AG04449 (cell line): ENCODE measurements around the gene NDUFAF7.

Experiments
- CTCF ChIA-PET: fragments of 350-600 bp; formaldehyde crosslinking; extraction: SDS; loops from one replicate; lab custom pipeline; 2021; ENCODE audit warnings: antibody characterized with exemption; lab: Yijun Ruan, JAX
- POLR2A ChIA-PET: fragments of 400-600, 350-600 bp; formaldehyde crosslinking; extraction: SDS; loops from one replicate; lab custom pipeline; 2020; ENCODE audit warnings: antibody characterized with exemption, inconsistent platforms; lab: Yijun Ruan, JAX
- DNase-seq: peaks from one replicate; pipeline ENCODE4 v3.0.0-alpha.2; 2010; ENCODE audit warnings: low read depth, low spot score
- H3K4me3 ChIP-seq: 2 replicates; pipeline ENCODE4 v1.5.1; 2011; ENCODE audit warnings: low read depth, mild to moderate bottlenecking, control low read depth, low read length
- TF ChIP-seq, protein P1 (sequence below): IDR thresholded peaks from one replicate; pipeline ENCODE4 v1.5.1; 2011; ENCODE audit warnings: mild to moderate bottlenecking, moderate library complexity, low read length, control low read depth, inconsistent platforms; ENCODE audit not compliant: insufficient read depth; ENCODE audit errors: missing control alignments

Gene NDUFAF7

DNA sequence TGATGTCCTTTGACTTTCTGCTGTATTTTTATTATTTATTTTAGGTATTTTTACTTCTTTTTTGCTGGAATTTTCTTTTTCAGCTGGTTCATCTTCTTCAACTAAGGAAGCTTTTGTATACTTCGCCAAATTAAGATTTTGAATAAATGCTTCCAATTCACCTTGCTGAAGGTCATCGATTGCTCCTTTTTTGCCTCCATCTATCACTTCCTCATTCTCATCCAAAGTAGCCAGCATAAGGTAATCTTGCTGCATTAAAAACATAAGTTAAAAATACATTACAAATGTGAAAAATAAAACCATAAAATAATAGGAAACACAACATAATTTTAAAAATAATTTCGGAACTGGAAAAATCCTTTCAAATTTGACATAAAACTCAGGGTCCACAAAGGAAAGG, 2.7 kb upstream of the NDUFAF7 start:
- ChIA-PET CTCF (no interaction called here), POLR2A (no interaction called here)
- H3K4me3 ChIP-seq = no peak overlapping the region
- DNase-seq = no peak
- TF ChIP-seq, protein P1, sequence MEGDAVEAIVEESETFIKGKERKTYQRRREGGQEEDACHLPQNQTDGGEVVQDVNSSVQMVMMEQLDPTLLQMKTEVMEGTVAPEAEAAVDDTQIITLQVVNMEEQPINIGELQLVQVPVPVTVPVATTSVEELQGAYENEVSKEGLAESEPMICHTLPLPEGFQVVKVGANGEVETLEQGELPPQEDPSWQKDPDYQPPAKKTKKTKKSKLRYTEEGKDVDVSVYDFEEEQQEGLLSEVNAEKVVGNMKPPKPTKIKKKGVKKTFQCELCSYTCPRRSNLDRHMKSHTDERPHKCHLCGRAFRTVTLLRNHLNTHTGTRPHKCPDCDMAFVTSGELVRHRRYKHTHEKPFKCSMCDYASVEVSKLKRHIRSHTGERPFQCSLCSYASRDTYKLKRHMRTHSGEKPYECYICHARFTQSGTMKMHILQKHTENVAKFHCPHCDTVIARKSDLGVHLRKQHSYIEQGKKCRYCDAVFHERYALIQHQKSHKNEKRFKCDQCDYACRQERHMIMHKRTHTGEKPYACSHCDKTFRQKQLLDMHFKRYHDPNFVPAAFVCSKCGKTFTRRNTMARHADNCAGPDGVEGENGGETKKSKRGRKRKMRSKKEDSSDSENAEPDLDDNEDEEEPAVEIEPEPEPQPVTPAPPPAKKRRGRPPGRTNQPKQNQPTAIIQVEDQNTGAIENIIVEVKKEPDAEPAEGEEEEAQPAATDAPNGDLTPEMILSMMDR = no peak

- ChIA-PET CTCF (no interaction called here), POLR2A (no interaction called here)
- TF ChIP-seq, protein P1 = no peak
- no peak for DNase-seq
- peak overlapping the region; percentile 93 for H3K4me3 ChIP-seq
These were observed 877 bp upstream of the NDUFAF7 start for GRCh38 chr2:37230581-37230980.

DNA sequence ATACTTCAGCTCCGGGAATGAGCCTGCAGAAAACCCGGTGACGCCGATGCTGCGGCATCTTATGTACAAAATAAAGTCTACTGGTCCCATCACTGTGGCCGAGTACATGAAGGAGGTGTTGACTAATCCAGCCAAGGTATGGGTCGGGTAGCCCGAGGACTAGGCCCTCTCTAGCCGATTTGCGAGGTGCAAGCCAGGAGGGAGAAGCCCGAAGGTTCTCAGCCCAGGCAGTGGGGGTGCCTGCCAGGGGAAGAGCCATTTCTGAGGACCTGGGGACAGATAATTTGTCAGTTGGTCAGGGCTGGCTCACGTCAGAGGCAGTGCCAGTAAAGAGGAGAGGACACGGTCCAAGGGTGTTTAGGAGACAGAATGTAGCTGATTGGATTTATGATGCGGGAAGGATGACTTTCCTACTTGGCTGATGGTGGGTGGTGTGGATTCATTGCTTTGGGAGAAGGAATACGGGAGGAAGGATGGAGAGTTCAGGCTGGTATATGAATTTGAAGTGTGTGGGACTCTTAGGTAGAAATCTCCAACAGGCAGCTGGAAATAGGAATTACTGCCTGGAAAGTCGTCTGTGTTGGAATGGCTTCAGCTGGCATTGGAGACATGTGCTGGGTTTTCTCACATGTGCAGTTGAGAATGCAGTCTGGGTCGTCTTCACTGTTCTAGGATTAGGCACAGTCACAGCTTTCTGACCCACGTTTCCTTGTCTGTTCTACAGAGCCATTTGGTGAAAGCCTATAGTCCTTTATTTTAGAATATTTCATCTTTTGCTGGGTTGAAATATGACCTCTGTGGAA, 874 bp downstream of the NDUFAF7 start:
- ChIA-PET POLR2A (interaction anchor here (0.8 to 1.0 kb wide), 2 partner anchors 35 kb away, joined by 3 to 4 read pairs; no protein-coding TSS in a partner anchor), CTCF (interaction anchor here (1.0 to 3.2 kb wide), 3 partner anchors 10 to 64 kb away, joined by 3 to 20 read pairs (median 5); no protein-coding TSS in a partner anchor)
- no peak for DNase-seq
- peak overlapping the region; percentile 93 for H3K4me3 ChIP-seq
- TF ChIP-seq, protein P1 = no peak

- DNase-seq = no peak
- TF ChIP-seq, protein P1 = no peak
- ChIA-PET CTCF (interaction anchor here (1.7 kb wide), 1 partner anchor 11 kb away, joined by 5 read pairs; no protein-coding TSS in a partner anchor), POLR2A (no interaction called here)
- H3K4me3 ChIP-seq = no peak overlapping the region
These were observed 12.0 kb downstream of the NDUFAF7 start for GRCh38 chr2:37243435-37243834.

DNA sequence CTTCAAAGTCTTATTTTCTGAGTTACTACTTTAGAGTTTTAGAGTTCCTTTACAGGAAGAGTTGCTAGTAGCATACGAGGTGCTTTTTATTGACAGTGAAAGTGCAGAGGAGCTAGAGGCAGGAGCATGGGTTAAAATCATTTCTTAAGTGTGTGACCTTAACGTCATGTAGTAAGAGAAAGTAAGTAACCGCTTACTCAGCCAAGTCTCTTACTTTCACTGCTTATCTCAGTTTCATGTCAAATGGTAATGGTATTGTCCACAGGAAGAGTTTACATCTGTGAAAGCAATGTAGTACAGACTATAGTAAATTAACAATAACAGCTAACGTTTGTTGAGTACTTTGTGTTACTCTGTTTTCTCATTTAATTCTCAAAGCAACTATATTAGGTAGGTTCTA, 12.6 kb downstream of the NDUFAF7 start:
- TF ChIP-seq, protein P1 = no peak
- DNase-seq = no peak
- no peak overlapping the region for H3K4me3 ChIP-seq
- ChIA-PET POLR2A (no interaction called here), CTCF (no interaction called here)

DNA sequence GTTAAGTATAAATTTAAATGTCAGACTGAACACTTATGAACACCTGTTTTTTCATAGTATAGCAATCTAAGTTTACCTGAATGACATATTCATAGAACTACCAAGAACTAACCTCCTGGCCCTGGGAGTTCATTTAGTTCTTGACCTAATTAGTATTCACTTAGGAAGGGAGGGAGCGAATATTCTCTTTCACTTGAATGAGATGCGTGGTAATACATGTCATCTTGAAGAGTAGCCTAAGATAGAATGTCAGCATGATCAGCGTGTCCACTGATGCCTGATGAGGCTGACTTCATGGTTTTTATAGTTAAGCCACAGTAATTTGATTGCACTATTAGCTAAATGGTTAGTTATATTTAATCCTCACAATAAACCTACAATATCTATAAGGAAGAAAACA, 13.3 kb downstream of the NDUFAF7 start:
- DNase-seq = no peak
- H3K4me3 ChIP-seq = no peak overlapping the region
- ChIA-PET CTCF (no interaction called here), POLR2A (no interaction called here)
- TF ChIP-seq, protein P1 = no peak
